Effector memory CD8-positive, alpha-beta T cell (primary cell): ENCODE data around the gene TSTD2.

ENCODE experiments used
- ATAC-seq: fragments of 150-1000 bp; cut with Tn5 transposase; replicated peaks from 2 replicates; pipeline ENCODE4 v1.10.0; 2021; ENCODE audit warnings: mild to moderate bottlenecking, moderate library complexity
- DNase-seq, 3 experiments: peaks; one replicate each; pipeline ENCODE4 v3.0.0; 2021
- H3K27ac Mint-ChIP-seq, 2 donors: one replicate each; pipeline ENCODE4 v1.8.0; 2022; ENCODE audit warnings: mild to moderate bottlenecking in 2 of 2, mixed read lengths in 2 of 2, moderate library complexity in 2 of 2
- H3K27me3 Mint-ChIP-seq, 2 donors: one replicate each; pipeline ENCODE4 v1.8.0; 2022; ENCODE audit warnings: mixed read lengths in 2 of 2
- H3K36me3 Mint-ChIP-seq: one replicate; pipeline ENCODE4 v1.8.0; 2022; ENCODE audit warnings: mild to moderate bottlenecking, moderate library complexity, mixed read lengths; ENCODE audit not compliant: insufficient read depth
- H3K4me1 Mint-ChIP-seq, 2 donors: one replicate each; pipeline ENCODE4 v1.8.0; 2022; ENCODE audit warnings: low read depth in 2 of 2, mixed read lengths in 2 of 2
- H3K4me3 Mint-ChIP-seq, 2 donors: one replicate each; pipeline ENCODE4 v1.8.0; 2022; ENCODE audit warnings: mild to moderate bottlenecking in 2 of 2, mixed read lengths in 2 of 2, moderate library complexity in 2 of 2
- H3K9me3 Mint-ChIP-seq, 2 donors: one replicate each; pipeline ENCODE4 v1.8.0; 2022; ENCODE audit warnings: mixed read lengths in 2 of 2
- total RNA-seq, 9 experiments: gene quantifications; one replicate each; lab custom pipeline; 2026; lab: John Stamatoyannopoulos, UW

The TSTD2 gene
- 17.5 to 50.4 (median 37.9) reads per million in 9 experiments for total RNA-seq

- DNase-seq (peak; percentile 93 to 95 (median 95)), ATAC-seq (peak; percentile 86)
- no peaks in the 10 kb centered on the region for H3K9me3 Mint-ChIP-seq
- H3K36me3 Mint-ChIP-seq: peaks cover 27% of the 10 kb centered on the region
- no peaks in the 10 kb centered on the region for H3K27me3 Mint-ChIP-seq
- peak within 1 kb of the TSS; percentile 88 to 92 for H3K4me3 Mint-ChIP-seq
- peaks cover 34 to 53% of the 10 kb centered on the region in 2 donors for H3K4me1 Mint-ChIP-seq
- peak within 1 kb of the TSS; percentile 98 to 99 for H3K27ac Mint-ChIP-seq
Observed at GRCh38 chr9:97632985-97633858, at the start of gene TSTD2, which contains the start of gene NCBP1. Gene TSTD2 (minus strand): TSS chr9:97633368. CDS start chr9:97627562, 5,806 bp downstream. Gene NCBP1 (plus strand): TSS chr9:97633821. CDS start chr9:97633882, 61 bp downstream.

DNA sequence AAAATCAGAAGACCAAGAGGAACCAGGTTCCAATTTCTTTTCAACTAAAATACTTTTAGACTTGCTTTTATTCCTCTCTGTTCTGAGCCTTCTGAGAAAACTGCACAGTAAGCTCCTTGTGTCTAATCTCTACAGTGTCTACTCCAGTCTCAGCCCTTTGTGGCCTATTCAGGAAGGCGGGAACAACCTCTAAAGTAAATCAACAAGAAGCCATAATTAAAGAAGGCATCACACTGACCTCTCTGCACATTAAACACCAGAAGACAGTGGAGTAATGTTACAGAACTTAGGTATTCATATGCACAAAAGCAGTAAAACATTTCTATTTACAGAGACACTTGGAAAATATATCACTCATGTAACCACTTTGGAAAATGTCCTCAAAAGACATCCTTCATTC is 49.1 kb upstream of the TSTD2 start:
- peaks cover 78% of the 10 kb centered on the region for H3K36me3 Mint-ChIP-seq
- DNase-seq: no peak
- no peaks in the 10 kb centered on the region for H3K27me3 Mint-ChIP-seq
- H3K9me3 Mint-ChIP-seq: no peaks in the 10 kb centered on the region
- peaks cover 0 to 12% of the 10 kb centered on the region in 2 donors for H3K4me1 Mint-ChIP-seq
- ATAC-seq: no peak
- H3K27ac Mint-ChIP-seq: peak overlapping the region in 1 of 2 donors; percentile 51
- no peak overlapping the region for H3K4me3 Mint-ChIP-seq

- ATAC-seq (no peak), DNase-seq (no peak)
- Mint-ChIP-seq H3K9me3 (no peaks in the 10 kb centered on the region), H3K4me3 (no peak overlapping the region), H3K4me1 (peaks cover 0 to 7% of the 10 kb centered on the region in 2 donors), H3K36me3 (peaks cover 93% of the 10 kb centered on the region), H3K27me3 (no peaks in the 10 kb centered on the region), H3K27ac (peak overlapping the region; percentile 5)
Observed at GRCh38 chr9:97675655-97676054, 42.5 kb upstream of the TSTD2 start.

- no peak for DNase-seq
- H3K27me3 Mint-ChIP-seq: no peaks in the 10 kb centered on the region
- no peak overlapping the region for H3K27ac Mint-ChIP-seq
- no peaks in the 10 kb centered on the region for H3K9me3 Mint-ChIP-seq
- H3K4me1 Mint-ChIP-seq: peaks cover 0 to 7% of the 10 kb centered on the region in 2 donors
- no peak overlapping the region for H3K4me3 Mint-ChIP-seq
- ATAC-seq: no peak
- peaks cover 93% of the 10 kb centered on the region for H3K36me3 Mint-ChIP-seq
Observed at GRCh38 chr9:97673922-97674321, 40.8 kb upstream of the TSTD2 start.

DNA sequence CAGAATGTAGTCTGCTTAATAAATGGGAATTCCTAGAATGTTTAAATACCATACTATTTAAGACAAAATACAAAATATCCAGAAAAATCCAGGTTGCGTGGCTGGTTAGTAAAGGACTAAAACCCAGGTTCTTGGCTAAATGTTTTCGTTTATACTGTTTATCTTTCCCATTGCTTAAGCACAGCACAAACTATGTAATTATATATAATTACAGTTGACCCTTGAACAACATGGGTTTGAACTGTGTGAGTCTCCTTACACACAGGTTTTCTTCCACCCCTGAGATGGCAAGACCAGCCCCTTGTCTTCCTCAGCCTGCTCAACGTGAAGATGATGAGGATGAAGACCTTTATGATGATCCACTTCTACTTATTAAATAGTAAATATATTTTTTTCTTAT is 39.2 kb upstream of the TSTD2 start:
- peaks cover 95% of the 10 kb centered on the region for H3K36me3 Mint-ChIP-seq
- no peak overlapping the region for H3K27ac Mint-ChIP-seq
- H3K27me3 Mint-ChIP-seq: no peaks in the 10 kb centered on the region
- no peaks in the 10 kb centered on the region for H3K9me3 Mint-ChIP-seq
- no peak overlapping the region for H3K4me3 Mint-ChIP-seq
- no peaks in the 10 kb centered on the region for H3K4me1 Mint-ChIP-seq
- DNase-seq: no peak
- ATAC-seq: no peak

DNA sequence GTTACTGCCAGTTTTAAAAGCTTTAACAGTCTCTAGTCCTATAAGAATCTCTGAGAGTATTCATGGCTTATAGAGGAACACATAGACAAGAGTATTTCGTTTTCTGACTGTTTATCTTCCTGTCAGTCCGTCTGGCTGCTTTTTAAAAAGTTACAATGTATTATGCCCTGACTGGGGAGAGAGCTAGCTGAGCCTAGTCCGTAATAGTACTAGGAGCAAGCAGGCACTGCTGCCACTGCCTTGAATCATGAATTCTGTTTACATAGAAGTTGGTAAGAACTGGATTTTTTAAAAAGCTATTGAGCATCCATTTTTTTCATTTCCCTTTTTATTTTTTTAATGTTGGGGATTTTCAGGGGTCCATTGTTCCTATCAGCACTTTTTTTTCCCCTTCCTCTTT is 37.4 kb upstream of the TSTD2 start:
- DNase-seq: no peak
- Mint-ChIP-seq H3K9me3 (no peaks in the 10 kb centered on the region), H3K36me3 (peaks cover 94% of the 10 kb centered on the region), H3K4me3 (no peak overlapping the region), H3K27ac (peak overlapping the region in 1 of 2 donors; percentile 46), H3K27me3 (no peaks in the 10 kb centered on the region), H3K4me1 (peaks cover 6 to 9% of the 10 kb centered on the region in 2 donors)
- ATAC-seq: no peak

DNA sequence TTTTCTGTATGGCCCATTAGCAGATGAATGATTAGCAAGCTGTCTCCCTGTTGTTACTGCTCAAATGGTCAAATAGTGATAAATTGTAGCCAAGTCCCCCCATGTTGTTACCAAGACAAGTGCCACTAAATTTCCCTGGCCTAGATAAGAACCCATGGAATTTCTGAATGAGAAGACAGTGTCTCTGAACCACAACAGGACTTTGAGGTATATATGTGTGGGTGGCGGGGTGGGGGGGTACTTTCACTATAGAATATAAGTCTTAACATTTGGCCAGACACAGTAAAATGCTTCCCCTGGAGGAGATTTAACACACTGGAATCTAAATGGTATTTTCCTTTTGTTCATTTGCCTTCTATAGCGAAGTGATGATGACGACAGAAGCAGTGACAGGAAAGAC is 35.3 kb upstream of the TSTD2 start:
- Mint-ChIP-seq H3K4me1 (peaks cover 8 to 9% of the 10 kb centered on the region in 2 donors), H3K27ac (no peak overlapping the region), H3K27me3 (no peaks in the 10 kb centered on the region), H3K4me3 (no peak overlapping the region), H3K36me3 (peaks cover 83% of the 10 kb centered on the region), H3K9me3 (no peaks in the 10 kb centered on the region)
- no peak for ATAC-seq
- DNase-seq: no peak

DNA sequence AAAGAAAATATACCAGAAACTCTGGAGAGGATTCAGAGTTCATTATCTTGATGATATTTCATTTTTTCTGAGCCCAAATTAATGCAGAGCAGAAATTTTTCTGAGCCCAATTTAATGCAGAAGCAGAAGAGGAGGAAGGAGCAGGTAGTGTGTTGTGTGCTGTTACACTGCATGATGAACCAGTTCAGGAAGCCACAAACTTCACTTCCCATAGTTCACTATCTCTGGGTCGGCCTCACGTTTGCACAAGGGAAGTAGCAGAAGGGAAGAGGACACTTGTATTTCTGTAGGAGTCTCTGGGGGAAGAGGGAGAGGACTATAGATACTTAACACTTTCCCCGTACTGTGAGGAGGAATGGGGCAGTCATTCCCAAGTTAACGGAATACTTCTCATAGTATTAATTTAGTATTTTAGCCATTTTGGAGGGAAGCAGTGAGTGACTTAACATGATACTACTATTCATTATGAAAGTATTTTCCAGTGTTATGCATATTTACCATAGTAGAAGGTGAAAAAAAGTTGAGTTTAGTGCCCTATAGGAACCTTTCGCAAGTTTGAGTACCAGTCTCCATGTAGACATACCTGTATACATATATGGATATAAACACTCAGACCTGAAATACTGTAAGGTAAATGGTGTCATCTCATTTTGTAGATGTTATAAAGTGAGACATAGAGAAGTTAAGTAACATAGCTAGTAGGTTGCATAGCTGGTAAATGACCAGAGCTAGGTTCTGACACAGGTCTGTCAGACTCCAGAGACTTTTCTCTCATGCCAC is 33.9 kb upstream of the TSTD2 start:
- H3K27me3 Mint-ChIP-seq: no peaks in the 10 kb centered on the region
- no peak for DNase-seq
- H3K4me1 Mint-ChIP-seq: peaks cover 8 to 9% of the 10 kb centered on the region in 2 donors
- peaks cover 83% of the 10 kb centered on the region for H3K36me3 Mint-ChIP-seq
- peak overlapping the region; percentile 44 to 77 for H3K27ac Mint-ChIP-seq
- H3K9me3 Mint-ChIP-seq: no peaks in the 10 kb centered on the region
- H3K4me3 Mint-ChIP-seq: no peak overlapping the region
- no peak for ATAC-seq

- Mint-ChIP-seq H3K27ac (peak overlapping the region; percentile 3 to 4), H3K36me3 (peaks cover 82% of the 10 kb centered on the region), H3K27me3 (no peaks in the 10 kb centered on the region), H3K4me3 (no peak overlapping the region), H3K9me3 (no peaks in the 10 kb centered on the region), H3K4me1 (peaks cover 8 to 9% of the 10 kb centered on the region in 2 donors)
- ATAC-seq (no peak), DNase-seq (no peak)
Observed at GRCh38 chr9:97665742-97666141, 32.6 kb upstream of the TSTD2 start.

DNA sequence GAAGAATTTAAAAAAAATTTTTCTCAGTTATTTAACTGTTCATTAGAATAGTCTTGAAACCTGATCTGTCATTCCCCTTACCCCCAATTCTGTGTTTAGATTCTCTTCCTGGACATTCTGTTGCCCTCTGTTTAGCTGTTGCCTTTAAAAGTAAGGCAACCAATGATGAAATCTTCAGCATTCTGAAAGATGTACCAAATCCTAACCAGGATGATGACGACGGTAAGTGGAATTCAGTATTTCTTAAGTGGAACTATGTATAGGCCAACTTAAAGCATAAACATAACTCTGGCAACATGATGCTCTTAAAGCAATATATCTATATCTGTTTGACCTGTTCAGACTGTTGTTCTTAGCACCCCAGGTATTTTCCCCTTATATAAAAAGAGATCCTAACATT is 27.7 kb upstream of the TSTD2 start:
- Mint-ChIP-seq H3K4me3 (no peak overlapping the region), H3K27me3 (no peaks in the 10 kb centered on the region), H3K36me3 (peaks cover 77% of the 10 kb centered on the region), H3K27ac (no peak overlapping the region), H3K9me3 (no peaks in the 10 kb centered on the region), H3K4me1 (peaks cover 0 to 2% of the 10 kb centered on the region in 2 donors)
- DNase-seq: no peak
- no peak for ATAC-seq

GRCh38 chr9:97660340-97660739 is 27.2 kb upstream of the TSTD2 start:
- ATAC-seq (no peak), DNase-seq (no peak)
- Mint-ChIP-seq H3K27ac (peak overlapping the region in 1 of 2 donors; percentile 10), H3K36me3 (peaks cover 81% of the 10 kb centered on the region), H3K4me1 (peaks cover 0 to 2% of the 10 kb centered on the region in 2 donors), H3K27me3 (no peaks in the 10 kb centered on the region), H3K4me3 (no peak overlapping the region), H3K9me3 (no peaks in the 10 kb centered on the region)

DNA sequence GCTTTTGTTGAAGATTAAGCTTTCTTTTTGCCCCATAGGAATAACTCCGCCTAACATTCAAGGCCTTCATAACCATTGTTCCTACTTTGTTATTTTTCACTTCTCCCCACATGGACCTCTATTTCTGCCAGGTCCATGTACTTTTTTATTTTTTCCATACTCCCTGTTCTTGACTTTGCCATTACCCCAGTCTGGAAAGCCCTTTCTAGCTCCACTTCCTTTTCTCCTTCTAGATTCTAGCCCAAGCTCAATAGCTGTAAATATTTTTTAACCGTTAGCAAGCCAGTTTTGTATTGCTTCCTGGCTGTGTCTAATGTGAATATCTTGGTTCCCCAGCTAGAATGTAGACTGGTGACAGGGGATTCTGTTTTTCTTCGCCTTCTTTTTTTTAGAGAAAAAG is 26.6 kb upstream of the TSTD2 start:
- Mint-ChIP-seq H3K36me3 (peaks cover 87% of the 10 kb centered on the region), H3K27ac (peak overlapping the region; percentile 10 to 38), H3K4me1 (peaks cover 0 to 2% of the 10 kb centered on the region in 2 donors), H3K9me3 (no peaks in the 10 kb centered on the region), H3K27me3 (no peaks in the 10 kb centered on the region), H3K4me3 (no peak overlapping the region)
- DNase-seq (no peak), ATAC-seq (no peak)

- H3K27me3 Mint-ChIP-seq: no peaks in the 10 kb centered on the region
- DNase-seq (no peak), ATAC-seq (no peak)
- peaks cover 89% of the 10 kb centered on the region for H3K36me3 Mint-ChIP-seq
- H3K4me1 Mint-ChIP-seq: no peaks in the 10 kb centered on the region
- peak overlapping the region in 1 of 2 donors; percentile 38 for H3K27ac Mint-ChIP-seq
- H3K4me3 Mint-ChIP-seq: no peak overlapping the region
- no peaks in the 10 kb centered on the region for H3K9me3 Mint-ChIP-seq
Observed at GRCh38 chr9:97658707-97659106, 25.5 kb upstream of the TSTD2 start.
